ENCODE results near the gene BTNL8.

DNA sequence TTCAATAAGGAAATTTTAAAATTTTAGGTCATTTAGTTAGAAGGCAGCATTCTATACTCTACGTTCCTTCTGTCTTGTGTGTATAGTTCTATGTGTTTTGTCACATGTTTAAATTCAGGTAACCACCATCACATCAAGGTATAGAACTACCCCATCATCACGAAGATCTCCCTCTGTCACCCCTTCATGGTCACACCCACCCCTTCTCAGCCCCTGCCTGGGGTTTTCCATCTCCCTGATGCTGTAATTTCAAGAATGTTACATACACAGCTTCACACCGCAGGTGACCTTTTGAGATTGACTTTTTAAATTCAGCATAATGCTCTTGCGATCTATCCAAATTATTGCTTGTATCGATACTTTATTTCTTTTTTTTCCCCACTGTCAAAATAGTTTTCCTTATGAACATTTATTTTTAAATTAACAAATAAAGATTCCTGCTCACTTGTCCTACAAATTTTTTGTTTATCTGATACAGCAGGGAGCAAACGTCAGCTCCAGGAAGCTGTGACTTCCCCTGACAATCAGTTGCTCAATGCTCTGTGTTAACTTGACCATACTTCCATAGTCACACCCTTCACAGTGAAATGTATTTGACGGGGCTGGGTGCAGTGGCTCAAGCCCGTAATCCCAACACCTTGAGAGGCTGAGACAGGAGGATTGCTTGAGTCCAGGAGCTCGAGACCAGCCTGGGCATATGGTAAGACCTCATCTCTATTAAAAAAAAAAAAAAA lies 10.2 kb downstream of the BTNL8 start:
- TF ChIP-seq CTCF (conservative IDR thresholded peaks at IDR 0.05; ENCODE audit: low read depth, low read length), result no peak
- no peak for TF ChIP-seq EZH2phosphoT487 (IDR thresholded peaks at IDR 0.05; ENCODE audit: borderline replicate concordance, low read length)

Data from PC-3 (cell line).